ENCODE measurements around the gene ZNF611.

ZNF611 gene

DNA sequence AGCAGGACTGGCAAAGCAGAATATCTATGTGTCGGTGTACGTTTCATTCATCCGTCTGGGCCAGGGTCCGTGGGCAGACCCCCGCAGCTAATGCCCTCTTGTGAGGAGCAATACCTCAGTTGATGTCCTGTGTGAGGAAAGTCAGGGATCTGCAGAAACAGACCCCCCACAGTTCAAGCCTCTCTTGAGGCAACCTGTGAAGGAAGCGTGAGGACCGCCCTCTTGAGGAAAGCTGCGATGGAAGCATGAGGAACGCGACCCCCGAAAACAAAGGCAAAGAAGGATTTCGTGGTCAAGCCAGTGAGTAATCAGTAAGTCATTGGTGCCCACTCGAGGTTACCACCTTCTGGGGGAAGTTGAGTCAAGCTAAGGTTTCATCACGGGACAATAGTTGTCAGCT, 75.8 kb downstream of the ZNF611 start:
- Histone ChIP-seq H2AFZ (ENCODE audit: low read depth, low read length) (no peak overlapping the region), H3K27ac (ENCODE audit: low read length) (no peak overlapping the region), H3K27me3 (ENCODE audit: insufficient read depth, low read length, poor library complexity) (no peaks in the 10 kb centered on the region), H3K36me3 (ENCODE audit: insufficient read depth, low read length) (peaks cover 93% of the 10 kb centered on the region), H3K9ac (ENCODE audit: low read depth, low read length) (no peak overlapping the region), H3K4me2 (ENCODE audit: insufficient read depth, low read length) (no peak overlapping the region), H3K79me2 (ENCODE audit: insufficient read depth, low read length) (peaks cover 66% of the 10 kb centered on the region), H4K20me1 (ENCODE audit: insufficient read depth, low read length) (peaks cover 6% of the 10 kb centered on the region; the same call in 1 of the 2 replicates), H3K4me1 (ENCODE audit: insufficient read depth, low read length) (no peaks in the 10 kb centered on the region), H3K9me3 (ENCODE audit: insufficient read depth, low read length, severe bottlenecking) (no peaks in the 10 kb centered on the region), H3K4me3 (ENCODE audit: low read depth in 1 of 2, low read length in 2 of 2) (no peak overlapping the region)
- TF ChIP-seq, protein P1, sequence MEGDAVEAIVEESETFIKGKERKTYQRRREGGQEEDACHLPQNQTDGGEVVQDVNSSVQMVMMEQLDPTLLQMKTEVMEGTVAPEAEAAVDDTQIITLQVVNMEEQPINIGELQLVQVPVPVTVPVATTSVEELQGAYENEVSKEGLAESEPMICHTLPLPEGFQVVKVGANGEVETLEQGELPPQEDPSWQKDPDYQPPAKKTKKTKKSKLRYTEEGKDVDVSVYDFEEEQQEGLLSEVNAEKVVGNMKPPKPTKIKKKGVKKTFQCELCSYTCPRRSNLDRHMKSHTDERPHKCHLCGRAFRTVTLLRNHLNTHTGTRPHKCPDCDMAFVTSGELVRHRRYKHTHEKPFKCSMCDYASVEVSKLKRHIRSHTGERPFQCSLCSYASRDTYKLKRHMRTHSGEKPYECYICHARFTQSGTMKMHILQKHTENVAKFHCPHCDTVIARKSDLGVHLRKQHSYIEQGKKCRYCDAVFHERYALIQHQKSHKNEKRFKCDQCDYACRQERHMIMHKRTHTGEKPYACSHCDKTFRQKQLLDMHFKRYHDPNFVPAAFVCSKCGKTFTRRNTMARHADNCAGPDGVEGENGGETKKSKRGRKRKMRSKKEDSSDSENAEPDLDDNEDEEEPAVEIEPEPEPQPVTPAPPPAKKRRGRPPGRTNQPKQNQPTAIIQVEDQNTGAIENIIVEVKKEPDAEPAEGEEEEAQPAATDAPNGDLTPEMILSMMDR (IDR thresholded peaks at IDR 0.05; ENCODE audit: borderline replicate concordance, extremely low read depth, low read length, poor library complexity, severe bottlenecking), result no peak
- TF ChIP-seq EZH2 (IDR thresholded peaks at IDR 0.05; ENCODE audit: borderline replicate concordance, low read depth, low read length, severe bottlenecking), result no peak
- ATAC-seq (ENCODE audit: insufficient read depth, low read depth) (no peak), DNase-seq (no peak)

DNA sequence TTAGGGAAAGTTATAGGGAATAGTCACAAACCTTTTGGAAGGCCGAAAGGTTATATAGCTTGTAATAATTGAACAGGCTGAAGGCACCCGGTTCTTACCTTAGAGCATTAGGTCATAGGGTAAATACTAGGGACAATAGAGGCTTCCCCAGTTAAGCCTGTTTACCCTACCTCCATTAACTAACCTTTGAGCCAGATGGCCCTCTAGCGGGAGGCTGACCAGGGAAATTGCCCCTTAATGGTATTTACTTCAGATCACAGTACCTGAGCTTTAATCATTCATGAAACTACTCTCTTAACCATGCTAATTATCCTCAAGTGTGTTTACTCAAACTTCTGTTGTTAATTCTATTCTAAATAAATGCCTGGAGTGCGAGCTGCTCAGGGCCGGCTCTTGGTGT, 76.2 kb downstream of the ZNF611 start:
- Histone ChIP-seq H3K79me2 (ENCODE audit: insufficient read depth, low read length) (peaks cover 63% of the 10 kb centered on the region), H3K36me3 (ENCODE audit: insufficient read depth, low read length) (peaks cover 94% of the 10 kb centered on the region), H3K9ac (ENCODE audit: low read depth, low read length) (no peak overlapping the region), H4K20me1 (ENCODE audit: insufficient read depth, low read length) (peaks cover 6% of the 10 kb centered on the region; the same call in 1 of the 2 replicates), H3K4me1 (ENCODE audit: insufficient read depth, low read length) (no peaks in the 10 kb centered on the region), H2AFZ (ENCODE audit: low read depth, low read length) (no peak overlapping the region), H3K4me2 (ENCODE audit: insufficient read depth, low read length) (no peak overlapping the region), H3K4me3 (ENCODE audit: low read depth in 1 of 2, low read length in 2 of 2) (no peak overlapping the region), H3K27me3 (ENCODE audit: insufficient read depth, low read length, poor library complexity) (no peaks in the 10 kb centered on the region), H3K9me3 (ENCODE audit: insufficient read depth, low read length, severe bottlenecking) (no peaks in the 10 kb centered on the region), H3K27ac (ENCODE audit: low read length) (no peak overlapping the region)
- ATAC-seq (ENCODE audit: insufficient read depth, low read depth) (no peak), DNase-seq (no peak)
- no peak for TF ChIP-seq EZH2 (IDR thresholded peaks at IDR 0.05; ENCODE audit: borderline replicate concordance, low read depth, low read length, severe bottlenecking)
- TF ChIP-seq, protein P1 (IDR thresholded peaks at IDR 0.05; ENCODE audit: borderline replicate concordance, extremely low read depth, low read length, poor library complexity, severe bottlenecking), result no peak

DNA sequence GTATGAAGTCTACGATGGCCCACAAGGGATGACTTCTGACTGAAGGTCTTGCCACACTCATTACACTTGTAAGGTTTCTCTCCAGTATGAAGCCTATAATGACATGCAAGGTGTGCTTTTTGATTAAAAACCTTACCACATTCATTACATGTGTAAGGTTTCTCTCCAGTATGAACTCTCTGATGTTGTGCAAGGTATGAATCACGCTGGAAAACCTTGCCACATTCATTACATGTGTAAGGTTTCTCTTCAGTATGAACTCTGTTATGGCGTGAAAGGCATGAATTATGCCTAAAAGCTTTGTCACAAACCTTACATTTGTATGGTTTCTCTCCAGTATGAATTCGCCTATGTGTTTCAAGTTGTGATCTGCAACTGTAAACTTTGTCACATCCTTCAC, 81.7 kb downstream of the ZNF611 start:
- H3K9ac ChIP-seq (ENCODE audit: low read depth, low read length), result no peak overlapping the region

More for the DNA sequence above, 81.7 kb downstream of the ZNF611 start:
- Histone ChIP-seq H4K20me1 (ENCODE audit: insufficient read depth, low read length) (no peaks in the 10 kb centered on the region), H3K9me3 (ENCODE audit: insufficient read depth, low read length, severe bottlenecking) (peaks cover 6% of the 10 kb centered on the region), H3K4me1 (ENCODE audit: insufficient read depth, low read length) (no peaks in the 10 kb centered on the region), H3K27ac (ENCODE audit: low read length) (no peak overlapping the region), H3K27me3 (ENCODE audit: insufficient read depth, low read length, poor library complexity) (no peaks in the 10 kb centered on the region), H2AFZ (ENCODE audit: low read depth, low read length) (no peak overlapping the region), H3K79me2 (ENCODE audit: insufficient read depth, low read length) (peaks cover 21% of the 10 kb centered on the region), H3K4me2 (ENCODE audit: insufficient read depth, low read length) (no peak overlapping the region), H3K4me3 (ENCODE audit: low read depth in 1 of 2, low read length in 2 of 2) (no peak overlapping the region), H3K36me3 (ENCODE audit: insufficient read depth, low read length) (peaks cover 92% of the 10 kb centered on the region)
- DNase-seq (no peak), ATAC-seq (ENCODE audit: insufficient read depth, low read depth) (no peak)
- no peak for TF ChIP-seq EZH2 (IDR thresholded peaks at IDR 0.05; ENCODE audit: borderline replicate concordance, low read depth, low read length, severe bottlenecking)
- TF ChIP-seq, protein P1 (IDR thresholded peaks at IDR 0.05; ENCODE audit: borderline replicate concordance, extremely low read depth, low read length, poor library complexity, severe bottlenecking), result no peak
